AG09319 (cell line): Measurements from ENCODE around the gene ASAP2.

ENCODE experiments used
- DNase-seq: peaks from one replicate; pipeline ENCODE4 v3.0.0-alpha.2; 2010; ENCODE audit warnings: low read depth; ENCODE audit errors: extremely low read depth
- TF ChIP-seq, protein P1 (sequence below): IDR thresholded peaks from 2 replicates; pipeline ENCODE4 v1.5.1; 2011; ENCODE audit warnings: low read depth, mild to moderate bottlenecking, inconsistent platforms, low read length, moderate library complexity

The ASAP2 gene

GRCh38 chr2:9388199-9388681 lies 181.6 kb downstream of the ASAP2 start:
- TF ChIP-seq, protein P1, sequence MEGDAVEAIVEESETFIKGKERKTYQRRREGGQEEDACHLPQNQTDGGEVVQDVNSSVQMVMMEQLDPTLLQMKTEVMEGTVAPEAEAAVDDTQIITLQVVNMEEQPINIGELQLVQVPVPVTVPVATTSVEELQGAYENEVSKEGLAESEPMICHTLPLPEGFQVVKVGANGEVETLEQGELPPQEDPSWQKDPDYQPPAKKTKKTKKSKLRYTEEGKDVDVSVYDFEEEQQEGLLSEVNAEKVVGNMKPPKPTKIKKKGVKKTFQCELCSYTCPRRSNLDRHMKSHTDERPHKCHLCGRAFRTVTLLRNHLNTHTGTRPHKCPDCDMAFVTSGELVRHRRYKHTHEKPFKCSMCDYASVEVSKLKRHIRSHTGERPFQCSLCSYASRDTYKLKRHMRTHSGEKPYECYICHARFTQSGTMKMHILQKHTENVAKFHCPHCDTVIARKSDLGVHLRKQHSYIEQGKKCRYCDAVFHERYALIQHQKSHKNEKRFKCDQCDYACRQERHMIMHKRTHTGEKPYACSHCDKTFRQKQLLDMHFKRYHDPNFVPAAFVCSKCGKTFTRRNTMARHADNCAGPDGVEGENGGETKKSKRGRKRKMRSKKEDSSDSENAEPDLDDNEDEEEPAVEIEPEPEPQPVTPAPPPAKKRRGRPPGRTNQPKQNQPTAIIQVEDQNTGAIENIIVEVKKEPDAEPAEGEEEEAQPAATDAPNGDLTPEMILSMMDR, result no peak
- no peak for DNase-seq

DNA sequence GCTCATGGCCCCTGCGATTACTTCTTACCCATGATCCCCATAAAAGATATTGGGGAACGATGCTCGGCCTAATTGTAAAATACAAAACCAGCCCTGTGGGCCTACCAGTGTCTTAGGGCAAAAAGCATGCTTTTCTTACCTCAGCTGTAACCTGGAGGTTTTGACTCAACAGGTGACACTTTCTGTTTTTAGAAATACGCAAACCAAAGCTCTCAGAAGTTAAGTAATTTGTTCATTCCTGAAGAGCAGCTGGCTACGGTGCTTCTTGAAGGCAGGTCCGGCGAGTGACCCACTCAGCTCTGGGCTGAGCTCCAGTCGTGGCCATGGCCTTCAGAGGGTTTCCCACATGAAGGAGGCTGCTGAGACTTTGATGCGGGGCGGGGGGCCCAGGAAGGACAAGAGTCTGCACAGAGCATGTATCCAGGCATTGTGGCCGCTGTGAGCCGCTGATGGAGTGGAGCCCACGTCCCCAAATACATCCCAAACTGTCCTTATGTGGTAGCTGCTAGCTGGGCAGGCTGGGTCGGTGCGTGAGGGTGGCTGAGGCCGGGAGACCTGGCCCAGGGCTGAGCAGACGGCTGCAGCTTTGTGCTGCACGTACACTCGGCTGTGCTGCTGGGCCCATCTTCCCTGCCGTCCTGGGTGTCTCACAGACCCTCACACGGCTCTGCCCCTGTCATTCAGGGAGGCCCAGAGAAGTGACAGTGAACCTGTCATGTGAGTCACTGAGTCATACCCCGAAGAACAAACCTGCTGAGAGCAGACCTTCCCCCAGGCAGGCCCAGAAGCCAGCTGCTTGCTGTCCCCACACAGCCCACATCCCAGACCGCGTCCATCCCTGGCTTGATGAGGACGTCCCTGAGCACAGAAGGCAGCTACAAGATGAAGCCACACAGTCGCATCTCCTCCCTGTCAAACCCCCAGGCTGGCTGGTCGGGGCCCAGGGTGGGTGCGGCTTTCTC lies 182.6 kb downstream of the ASAP2 start:
- TF ChIP-seq, protein P1, result no peak
- no peak for DNase-seq

DNA sequence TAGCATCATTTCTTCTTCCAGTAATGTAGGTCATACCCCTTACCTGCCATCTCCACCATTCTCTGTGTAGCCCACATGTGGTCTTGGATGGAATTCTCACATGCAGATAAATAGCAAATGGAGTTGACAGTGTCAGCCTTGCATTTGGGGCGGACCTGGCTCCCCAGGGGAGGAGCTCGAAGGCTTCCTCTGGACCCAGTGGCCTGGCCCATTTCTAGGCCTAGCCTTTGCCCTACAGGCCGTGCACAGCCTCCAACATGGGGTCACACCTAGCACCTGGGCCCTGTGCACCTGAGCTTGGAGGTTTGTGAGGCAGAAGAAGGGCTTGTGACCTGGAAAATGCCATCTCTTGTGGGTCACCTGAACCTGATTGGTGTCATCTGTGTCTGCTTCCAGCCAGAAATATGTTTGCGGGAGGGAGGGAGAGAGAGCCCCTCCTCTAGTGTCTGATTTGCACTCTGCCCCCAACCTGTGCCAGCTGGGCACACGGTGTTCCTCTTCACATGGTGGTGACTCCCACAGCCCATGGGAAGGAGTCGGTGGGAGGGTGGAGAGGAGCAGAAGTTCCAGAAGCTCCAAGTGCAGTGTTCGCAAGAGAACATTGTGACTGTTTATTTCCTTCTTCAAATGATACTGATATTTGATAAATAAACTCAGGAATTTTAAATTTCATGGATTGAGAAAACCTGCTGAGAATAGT lies 183.7 kb downstream of the ASAP2 start:
- TF ChIP-seq, protein P1, result no peak
- no peak for DNase-seq

GRCh38 chr2:9390991-9391390 lies 184.4 kb downstream of the ASAP2 start:
- no peak for DNase-seq
- TF ChIP-seq, protein P1, result no peak

DNA sequence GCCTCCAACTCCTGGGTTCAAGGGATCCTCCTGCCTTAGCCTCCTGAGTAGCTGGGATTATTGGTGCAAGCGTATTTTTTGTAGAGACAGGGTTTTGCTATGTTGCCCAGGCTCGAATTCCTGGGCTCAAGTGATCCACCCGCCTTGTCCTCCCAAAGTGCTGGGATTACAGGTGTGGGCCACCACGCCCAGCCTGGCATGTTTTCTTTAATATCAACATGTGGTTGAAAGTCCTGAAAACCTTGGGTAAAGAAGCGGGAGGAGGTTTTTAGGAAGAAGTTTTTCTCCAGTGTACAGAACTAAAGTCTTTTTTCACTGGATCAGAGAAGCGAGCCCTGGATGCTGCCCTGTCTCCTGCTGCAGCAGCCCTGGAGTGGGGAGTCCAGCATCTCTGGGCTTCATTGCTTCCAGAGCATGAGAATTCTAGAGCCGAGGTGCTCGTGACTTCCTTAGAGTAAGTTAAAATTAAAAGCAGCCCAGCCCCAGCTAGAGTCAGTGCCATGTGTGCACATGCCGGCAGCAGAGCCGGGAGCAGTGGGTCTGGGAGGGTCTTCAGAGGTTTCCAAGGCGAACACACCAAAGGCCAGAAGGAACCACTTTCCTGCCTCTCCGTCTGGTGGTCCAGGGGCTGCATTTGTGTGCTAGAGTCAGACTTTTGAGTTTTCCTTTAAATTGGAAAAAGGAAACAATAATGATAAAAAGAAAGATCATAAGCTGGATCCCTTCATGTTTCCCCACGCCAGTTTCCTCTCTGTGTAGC lies 185.5 kb downstream of the ASAP2 start:
- no peak for DNase-seq
- TF ChIP-seq, protein P1, result no peak

DNA sequence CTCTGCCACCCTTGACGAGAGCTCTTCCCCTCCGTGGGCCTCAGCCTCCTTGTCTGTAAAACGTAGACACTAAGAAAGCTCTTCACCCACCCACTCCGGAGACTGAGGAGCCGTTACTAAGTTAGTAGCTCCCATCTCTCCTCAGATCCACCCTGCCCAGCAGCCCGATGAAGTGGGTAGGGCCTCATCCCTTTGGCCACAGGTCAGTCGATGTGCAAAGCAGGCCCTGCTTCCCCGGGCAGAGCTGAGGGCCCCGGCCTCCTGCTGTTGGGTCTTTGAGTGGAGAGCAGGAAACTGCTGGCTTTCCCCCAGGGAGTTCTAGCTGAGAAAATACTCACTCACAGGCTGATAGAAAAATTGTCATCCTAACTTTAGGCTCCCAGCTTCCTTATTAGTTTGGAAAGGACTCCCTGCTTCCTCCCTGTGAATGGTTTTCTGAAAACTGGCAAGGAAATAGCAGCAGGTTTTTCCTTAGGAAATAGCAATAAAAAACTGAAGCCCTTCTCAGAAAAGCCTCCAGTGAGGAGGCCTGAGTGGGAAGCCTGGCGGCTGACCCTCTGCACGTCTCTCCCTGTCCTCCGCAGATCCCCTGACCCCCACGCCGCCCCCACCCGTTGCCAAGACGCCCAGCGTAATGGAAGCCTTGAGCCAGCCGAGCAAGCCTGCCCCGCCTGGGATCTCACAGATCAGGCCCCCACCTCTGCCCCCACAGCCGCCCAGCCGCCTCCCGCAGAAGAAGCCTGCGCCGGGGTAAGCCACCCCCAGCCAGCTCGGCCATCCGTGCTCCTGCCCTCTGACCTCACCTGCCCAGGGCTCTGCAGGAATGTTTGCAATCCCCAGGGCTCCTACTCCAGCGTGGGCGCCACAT lies 186.5 kb downstream of the ASAP2 start:
- TF ChIP-seq, protein P1, result no peak
- DNase-seq, result no peak
